ENCODE results near the gene ASAP2.

The ASAP2 gene

DNA sequence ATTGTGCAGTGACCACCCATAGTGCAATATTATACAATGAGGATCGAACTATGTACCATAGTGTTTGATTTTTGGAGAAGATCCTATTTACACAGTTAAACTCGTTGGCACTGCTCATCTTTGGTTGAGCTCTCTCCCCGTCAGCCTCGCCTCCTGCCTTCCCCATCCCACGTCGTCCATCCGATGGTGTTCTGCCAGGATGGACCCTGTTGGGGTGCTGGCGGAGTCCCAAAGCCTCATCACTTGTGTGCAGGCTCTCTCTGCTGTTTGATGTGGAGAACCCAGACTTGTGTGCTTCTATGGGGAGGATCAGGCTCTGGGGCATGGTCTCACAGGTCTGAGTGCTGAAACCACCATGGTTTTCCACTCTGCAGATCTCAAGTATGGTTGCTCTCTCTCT lies 131.3 kb downstream of the ASAP2 start:
- in situ Hi-C loops (cut with HindIII; ENCODE audit: low sequenced_read_pairs), result no loop called here

DNA sequence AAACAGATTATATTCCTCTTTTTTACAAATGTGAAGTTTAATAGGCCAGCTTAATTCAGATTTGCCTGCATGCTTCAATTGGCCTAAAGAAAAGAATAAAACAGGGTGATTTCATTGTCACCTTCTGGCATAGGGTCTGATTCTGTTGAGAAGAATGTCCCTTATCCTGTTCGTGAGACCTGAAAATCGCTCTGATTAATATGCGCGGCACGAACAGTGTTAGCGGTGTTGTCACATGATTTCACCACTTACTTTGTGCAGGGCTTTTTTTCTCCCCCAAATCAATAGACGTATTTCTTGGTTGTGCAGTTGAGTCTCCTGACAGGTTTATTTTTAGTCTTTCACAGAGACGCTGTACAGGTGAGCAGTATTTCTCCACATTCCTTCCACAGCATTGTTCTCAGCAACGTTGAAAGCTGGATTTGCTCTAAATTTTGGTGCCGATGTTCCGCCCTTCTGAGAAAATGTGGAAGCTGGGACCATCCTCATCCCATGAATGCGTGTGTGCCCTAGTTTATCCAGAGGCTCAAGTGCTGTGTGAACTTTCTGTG lies 134.8 kb downstream of the ASAP2 start:
- in situ Hi-C loops (cut with HindIII; ENCODE audit: low sequenced_read_pairs), result no loop called here

DNA sequence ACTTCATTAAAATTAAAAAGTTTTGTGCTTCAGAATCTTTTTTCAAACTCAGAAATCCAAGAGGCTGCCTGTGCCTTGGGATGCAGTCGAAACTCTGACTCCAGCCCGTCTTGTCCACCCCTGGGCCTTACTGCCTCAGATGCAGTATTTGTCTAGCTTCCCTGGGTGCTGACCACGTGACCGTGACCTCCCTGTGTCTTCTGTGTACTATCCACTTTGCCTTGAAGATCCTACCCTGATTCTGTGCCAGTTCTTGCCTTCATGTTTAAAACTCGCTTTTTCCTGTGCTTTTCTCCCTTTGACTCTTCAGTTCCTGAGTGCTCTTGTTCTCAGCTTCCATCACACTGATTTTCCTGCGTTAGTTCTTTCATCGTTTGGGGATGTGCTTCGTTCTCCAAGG lies 136.0 kb downstream of the ASAP2 start:
- in situ Hi-C loops (cut with HindIII; ENCODE audit: low sequenced_read_pairs), result no loop called here

DNA sequence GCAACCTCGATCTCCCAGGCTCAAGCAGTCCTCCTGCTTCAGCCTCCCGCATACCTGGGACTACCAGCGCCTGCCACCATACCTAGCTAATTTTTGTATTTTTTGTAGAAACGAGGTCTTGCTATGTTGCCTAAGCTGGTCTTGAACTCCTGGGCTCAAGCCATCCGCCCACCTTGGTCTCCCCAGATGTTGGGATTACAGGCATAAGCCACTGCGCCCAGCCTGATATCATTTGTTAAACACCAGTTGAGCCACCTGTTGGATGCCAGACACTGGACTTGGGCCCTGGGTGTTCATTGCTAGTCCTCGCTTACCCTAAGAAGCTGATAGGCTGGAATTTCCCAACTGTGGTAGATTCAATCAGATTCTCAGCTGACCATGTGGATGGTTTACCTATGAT lies 136.9 kb downstream of the ASAP2 start:
- in situ Hi-C loops (cut with HindIII; ENCODE audit: low sequenced_read_pairs), result no loop called here

DNA sequence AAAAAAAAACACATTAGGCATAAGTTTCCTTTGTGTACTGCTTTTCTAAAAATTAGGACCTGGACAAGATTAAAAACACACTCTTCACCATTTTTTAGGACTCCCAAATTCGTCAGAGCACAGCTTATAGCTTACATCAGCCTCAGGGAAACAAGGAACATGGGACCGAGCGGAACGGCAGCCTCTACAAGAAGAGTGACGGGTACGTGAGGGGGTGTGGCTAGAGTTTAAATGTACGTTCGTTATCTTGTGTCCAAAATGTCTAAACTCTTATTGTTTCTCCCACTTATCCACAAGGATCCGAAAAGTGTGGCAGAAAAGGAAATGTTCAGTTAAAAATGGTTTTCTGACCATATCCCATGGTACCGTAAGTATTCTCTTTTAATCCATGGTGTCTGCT lies 137.8 kb downstream of the ASAP2 start:
- in situ Hi-C loops (cut with HindIII; ENCODE audit: low sequenced_read_pairs), result no loop called here

DNA sequence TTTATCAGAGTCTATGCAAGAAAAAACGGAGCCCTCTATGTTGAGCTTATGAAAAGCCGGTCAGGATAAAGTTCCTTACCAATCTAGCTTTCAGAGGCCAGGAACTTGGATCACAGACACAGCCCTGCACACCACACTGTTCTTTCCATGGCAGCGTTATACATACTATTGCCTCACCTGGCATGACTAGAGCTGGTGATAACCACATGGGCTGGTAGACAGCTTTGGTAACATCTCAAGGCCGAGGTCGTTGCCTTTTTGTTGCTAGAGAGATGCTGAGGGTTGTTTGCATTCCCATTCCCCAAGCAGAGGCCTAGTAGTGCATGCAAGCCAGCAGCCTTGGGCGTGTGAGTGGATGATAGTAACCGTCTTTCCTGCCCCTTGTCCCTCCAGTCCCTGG lies 138.7 kb downstream of the ASAP2 start:
- in situ Hi-C loops (cut with HindIII; ENCODE audit: low sequenced_read_pairs), result no loop called here

DNA sequence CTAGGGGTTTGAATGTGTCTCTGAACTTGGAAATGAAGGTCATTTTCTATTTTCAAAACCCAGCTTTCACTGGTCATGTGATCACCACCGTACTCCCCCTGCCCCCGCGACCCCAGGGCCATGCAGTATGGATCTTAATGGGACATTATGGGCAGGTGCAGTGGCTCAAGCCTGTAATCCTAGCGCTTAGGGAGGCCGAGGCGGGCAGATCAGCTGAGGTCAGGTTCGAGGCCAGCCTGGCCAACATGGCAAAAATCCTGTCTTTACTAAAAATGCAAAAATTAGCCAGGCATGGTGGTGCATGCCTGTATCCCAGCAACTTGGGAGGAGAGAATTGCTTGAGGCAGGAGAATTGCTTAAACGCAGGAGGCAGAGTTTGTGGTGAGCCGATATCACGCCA lies 139.4 kb downstream of the ASAP2 start:
- in situ Hi-C loops (cut with HindIII; ENCODE audit: low sequenced_read_pairs), result no loop called here

DNA sequence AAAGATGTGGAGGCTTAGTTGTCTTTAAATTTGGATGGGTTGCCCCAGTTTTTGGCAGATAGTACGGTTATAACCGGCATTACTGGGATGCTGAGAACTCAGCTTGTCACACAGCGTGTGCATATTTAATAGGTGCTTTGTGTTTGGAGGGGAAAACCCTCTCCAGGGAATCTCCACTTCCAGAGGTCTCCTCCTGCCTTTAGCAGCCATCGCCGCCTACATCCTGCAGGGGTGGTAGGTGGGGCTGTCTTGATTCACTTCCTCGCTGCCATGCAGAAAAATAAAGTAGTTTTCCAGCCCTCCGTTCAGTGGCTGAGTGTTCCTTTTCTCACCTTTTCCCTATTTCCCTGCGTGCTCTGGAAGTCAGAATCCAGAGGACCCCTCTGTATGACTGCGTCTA lies 140.3 kb downstream of the ASAP2 start:
- in situ Hi-C loops (cut with HindIII; ENCODE audit: low sequenced_read_pairs), result no loop called here

DNA sequence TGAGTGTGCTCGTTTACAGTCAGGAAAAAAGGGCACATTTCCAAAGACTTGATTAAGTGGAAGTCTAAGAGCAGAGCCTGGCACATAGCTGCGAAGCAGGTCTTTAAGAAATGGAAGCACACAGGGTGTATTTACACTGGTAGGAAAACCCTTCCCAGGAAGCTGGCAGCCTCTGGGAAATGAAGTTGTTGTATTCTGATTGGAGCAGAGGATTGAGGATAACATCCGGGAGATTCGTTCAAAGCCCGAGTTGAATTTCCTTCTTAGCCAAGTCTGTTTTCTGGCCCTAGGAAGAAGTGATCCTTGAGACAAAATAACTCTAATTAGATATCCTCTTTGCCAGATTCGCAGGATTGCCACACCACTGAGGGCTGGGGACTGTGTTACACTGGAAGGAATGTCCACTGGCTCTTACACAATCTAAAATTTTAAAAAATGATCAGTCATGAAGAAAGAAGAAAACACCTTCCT lies 140.8 kb downstream of the ASAP2 start:
- in situ Hi-C loops (cut with HindIII; ENCODE audit: low sequenced_read_pairs), result no loop called here

DNA sequence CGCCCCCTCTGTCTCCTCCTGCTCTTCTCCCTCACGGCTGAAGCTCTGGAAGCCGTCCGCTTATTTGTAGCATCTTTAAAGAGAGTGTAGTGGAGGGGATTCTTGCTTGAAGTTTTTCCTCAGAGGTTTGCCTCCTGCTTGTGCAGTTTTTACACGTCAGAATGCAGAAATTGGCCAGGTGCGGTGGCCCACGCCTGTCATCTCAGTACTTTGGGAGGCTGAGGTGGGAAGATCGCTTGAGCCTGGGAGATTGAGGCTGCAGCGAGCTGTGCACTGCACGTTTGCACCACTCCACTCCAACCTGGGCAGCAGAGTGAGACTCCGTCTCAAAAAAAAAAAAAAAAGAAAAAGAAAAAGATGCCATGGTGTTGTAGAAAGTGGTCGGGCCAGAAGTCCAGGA lies 147.7 kb downstream of the ASAP2 start:
- in situ Hi-C loops (cut with HindIII; ENCODE audit: low sequenced_read_pairs), result no loop called here

DNA sequence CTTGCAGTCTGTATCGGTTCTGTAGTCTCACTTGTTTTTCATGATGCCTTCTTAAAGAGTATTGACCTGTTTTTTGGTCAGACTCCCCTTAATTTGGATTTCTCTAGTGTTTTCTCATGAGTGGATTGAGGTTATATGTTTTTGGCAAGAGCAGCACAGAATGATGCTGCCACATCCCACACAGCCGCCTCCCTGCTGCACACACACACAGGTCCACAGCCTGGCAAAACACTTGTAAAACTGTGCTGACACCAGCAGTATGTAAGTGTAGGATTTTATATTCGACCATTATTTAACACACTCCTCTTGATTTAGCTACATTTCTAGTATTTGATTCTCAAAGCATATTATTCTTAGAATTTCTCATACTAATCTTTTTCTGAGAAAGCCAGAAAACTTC lies 148.7 kb downstream of the ASAP2 start:
- in situ Hi-C loops (cut with HindIII; ENCODE audit: low sequenced_read_pairs), result no loop called here

DNA sequence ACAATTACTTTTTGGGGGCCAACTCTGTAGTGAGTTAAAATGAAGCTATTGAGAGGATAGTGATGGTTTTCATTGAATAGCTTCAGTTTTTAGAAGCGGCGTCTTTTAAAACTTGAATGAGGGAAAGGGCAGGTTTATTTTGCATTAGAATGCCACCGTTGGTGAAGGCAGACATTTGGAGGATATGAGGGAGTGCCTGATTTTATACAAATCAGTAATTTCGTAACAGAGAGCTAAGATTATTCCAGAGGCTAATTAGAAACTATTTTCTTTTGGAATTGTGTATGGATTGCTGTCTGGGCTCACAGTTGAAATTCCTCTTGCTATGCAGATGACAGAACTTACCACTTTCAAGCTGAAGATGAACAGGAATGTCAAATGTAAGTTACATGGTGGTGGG lies 149.1 kb downstream of the ASAP2 start:
- in situ Hi-C loops (cut with HindIII; ENCODE audit: low sequenced_read_pairs), result no loop called here

DNA sequence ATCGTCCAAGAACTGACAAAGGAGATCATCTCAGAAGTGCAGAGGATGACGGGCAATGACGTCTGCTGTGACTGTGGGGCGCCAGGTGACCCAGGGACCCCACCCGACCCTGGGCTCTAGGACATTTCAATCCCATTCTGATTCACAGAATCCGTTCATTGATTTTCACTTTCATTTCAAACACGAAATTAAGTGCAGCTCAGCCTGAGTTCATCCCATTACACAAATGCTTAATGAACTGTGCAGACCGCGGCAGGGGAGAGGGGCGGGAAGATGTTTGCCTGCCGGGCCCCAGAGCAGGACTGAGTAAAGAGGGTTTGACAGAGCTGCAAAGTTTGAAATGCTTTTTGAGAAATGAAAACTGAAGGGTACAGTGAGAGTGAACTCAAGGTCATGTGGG lies 149.6 kb downstream of the ASAP2 start:
- in situ Hi-C loops (cut with HindIII; ENCODE audit: low sequenced_read_pairs), result no loop called here

DNA sequence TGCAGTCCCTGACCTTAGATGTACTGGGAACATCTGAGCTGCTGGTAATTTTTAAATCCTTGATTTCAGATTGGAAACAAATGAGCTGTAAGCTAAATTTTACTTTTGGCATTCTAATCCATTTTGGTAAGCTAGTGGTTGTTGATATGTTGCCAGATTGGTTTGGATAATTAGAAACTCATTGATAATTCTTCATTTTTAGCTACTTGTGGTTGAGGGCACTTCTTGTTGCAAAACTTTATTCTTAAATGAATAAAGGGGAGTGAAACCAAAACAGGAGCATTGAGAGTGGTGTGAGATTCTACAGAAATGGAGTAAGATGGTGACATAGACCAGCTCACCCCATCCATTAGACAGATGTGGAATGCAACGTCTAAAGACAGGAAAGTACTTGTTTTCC lies 152.2 kb downstream of the ASAP2 start:
- in situ Hi-C loops (cut with HindIII; ENCODE audit: low sequenced_read_pairs), result no loop called here

DNA sequence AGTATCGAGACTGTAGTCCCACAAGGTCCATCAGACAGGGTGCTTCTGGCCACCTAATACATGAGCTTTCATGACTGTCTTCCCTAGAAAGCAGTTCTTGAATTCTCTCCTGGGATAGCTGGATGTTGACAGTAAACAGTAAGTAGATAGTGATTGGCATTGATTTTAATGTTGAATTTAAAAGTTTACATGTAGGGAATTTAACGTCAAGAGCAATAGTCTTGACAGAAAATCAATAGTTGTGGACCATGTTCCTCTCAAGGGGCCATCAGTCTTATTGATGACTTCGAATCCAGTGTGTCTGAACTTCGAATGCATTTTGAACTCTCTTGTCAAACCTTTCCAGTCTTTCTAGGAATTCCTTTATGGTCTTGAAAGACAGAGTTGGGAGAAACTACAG lies 152.9 kb downstream of the ASAP2 start:
- in situ Hi-C loops (cut with HindIII; ENCODE audit: low sequenced_read_pairs), result no loop called here

DNA sequence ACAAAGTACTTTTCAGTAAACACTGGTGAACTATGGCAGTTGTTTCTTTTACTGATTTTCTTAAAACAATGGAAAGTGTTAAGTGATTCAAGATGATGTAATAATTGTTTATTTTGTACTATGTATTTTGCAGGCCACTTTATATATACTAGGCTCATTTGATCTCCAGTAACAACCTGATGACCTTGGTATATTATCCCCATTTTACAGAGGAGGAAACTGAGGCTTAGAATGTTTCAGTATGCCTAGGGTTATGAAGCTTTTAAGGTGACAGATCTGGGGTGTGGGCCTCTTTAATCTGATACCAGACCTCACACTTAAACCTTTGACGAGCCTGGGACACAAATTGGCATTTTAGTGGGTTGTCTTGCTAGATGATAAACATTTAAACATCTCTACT lies 153.5 kb downstream of the ASAP2 start:
- in situ Hi-C loops (cut with HindIII; ENCODE audit: low sequenced_read_pairs), result no loop called here

DNA sequence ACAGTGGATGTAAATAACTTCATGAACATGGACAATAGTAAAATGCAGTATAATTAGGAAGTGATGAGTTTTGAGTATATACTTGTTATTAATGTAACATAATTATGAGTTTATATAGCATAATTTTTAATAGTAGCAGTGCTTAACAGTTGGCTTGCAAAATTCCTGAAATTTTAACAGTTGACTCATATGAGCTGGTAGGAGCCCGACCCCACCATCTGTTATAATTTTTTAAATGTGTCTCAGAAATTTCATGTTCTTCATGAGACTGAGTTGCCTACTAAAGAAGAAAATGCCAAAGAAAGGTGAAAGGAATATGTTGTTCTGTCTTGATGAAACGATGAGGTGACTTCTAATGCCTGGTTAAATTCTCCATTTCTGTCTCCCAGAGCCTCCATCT lies 154.1 kb downstream of the ASAP2 start:
- in situ Hi-C loops (cut with HindIII; ENCODE audit: low sequenced_read_pairs), result no loop called here

DNA sequence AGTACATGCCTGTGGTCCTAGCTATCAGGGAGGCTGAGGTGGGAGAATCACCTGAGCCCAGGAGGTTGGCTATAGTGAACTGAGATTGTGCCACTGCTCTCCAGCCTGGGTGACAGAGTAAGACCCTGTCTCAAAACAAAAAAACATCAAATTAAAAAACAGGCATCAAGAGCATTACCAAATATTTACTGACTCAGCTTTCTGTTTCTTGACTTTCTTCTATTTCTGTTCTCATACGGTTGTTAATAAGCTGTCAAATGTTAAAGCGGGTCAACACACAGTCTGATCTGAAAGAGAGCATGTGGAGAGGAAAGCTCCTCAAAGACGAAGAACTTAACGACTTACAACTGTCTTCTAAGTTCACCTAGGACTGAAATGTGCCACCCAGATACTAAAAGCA lies 157.8 kb downstream of the ASAP2 start:
- in situ Hi-C loops (cut with HindIII; ENCODE audit: low sequenced_read_pairs), result no loop called here

DNA sequence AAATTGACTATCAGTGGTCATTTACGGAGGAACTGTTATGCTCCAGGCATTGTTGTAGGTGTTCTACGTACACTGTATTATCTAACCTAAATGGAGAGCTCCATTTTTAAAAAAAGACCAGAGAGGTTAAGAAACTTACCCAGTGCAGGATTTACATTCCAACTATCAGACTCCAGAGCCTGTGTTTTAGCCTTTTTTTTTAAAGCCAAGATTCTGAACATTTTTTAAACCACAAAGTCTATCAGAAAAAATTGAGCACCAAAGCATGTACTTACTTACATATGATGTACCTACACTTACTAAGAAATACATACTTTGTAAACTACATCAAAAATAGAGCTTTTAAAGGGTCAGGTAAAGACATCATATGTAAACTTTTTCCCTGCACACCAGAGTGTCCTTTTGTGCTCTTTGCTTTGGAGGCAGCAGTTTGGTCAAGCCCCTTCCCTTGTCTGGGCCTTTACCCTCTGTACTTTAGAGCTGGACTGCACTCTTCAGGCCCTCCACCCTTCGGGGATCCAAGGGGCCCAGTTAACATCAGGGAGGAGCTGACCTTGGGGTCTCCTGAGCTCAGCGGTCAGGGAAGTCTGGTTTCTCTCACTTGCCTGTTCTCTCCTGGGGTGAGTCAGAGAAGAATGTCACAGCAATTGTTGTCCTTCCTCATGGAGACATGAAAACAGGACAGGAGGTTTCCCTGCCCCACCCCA lies 158.3 kb downstream of the ASAP2 start:
- in situ Hi-C loops (cut with HindIII; ENCODE audit: low sequenced_read_pairs), result no loop called here

DNA sequence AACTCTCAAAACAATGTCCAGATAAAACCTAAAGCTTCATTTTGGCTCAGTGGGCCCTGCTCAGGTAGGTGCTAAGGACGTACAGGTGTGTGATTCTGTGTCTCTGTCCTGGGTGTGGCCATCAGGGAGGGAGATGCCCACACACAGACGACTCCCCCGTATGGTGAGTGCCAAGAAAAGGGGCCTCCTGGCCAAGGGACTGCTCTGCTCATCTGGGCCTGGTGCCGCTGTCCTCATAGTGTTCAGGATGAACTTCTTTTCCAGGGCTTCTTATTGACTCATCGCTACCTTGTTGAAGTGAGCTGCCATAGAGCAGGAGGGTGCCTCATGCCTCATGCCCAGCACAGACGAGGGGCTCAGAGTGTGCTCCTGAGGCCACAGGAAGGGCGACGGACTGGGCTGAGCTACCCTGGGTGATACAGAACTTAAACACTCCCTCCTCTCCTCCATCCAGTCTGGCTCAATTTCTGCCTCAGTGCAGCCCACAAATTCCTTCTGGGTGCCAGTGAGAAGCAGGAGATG lies 158.9 kb downstream of the ASAP2 start:
- in situ Hi-C loops (cut with HindIII; ENCODE audit: low sequenced_read_pairs), result no loop called here

DNA sequence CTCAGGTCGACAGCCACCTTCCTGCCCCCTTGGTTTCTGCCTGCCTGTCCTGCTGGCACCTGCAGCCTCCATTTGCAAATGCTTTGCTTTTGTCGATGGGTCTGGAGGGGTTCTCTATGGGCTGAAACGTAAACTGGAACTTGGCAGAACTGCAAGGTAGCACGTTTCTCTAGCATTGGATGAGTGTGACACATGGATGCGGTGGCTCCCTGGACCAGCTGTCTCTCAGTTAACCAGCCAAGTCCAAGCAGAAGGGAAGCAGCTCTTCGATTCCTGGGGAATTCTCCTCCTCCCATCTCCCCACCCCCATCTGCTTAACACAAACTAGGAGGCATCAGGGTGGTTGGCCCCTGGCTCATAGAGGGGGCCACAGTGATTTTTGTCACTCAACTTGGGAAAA lies 159.4 kb downstream of the ASAP2 start:
- in situ Hi-C loops (cut with HindIII; ENCODE audit: low sequenced_read_pairs), result no loop called here

DNA sequence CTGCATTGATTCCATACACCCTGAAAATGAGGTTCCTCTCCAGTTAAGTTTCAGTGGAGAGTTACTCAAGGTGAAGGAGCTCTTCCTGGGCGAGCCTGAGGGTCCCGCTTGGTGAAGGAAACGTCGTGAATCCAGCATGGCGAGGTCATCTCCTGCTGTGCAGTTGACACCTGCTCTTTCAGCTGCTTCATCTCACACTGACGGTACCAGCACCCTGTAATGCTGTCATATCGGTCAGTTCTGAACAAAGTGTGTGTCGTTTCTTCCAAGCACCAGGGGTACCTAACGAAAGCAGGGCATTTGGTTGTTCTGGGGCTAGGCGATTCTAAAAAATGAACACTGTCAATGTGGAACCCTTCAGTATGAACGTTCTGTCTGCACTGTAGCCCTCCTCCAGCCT lies 164.1 kb downstream of the ASAP2 start:
- in situ Hi-C loops (cut with HindIII; ENCODE audit: low sequenced_read_pairs), result no loop called here

DNA sequence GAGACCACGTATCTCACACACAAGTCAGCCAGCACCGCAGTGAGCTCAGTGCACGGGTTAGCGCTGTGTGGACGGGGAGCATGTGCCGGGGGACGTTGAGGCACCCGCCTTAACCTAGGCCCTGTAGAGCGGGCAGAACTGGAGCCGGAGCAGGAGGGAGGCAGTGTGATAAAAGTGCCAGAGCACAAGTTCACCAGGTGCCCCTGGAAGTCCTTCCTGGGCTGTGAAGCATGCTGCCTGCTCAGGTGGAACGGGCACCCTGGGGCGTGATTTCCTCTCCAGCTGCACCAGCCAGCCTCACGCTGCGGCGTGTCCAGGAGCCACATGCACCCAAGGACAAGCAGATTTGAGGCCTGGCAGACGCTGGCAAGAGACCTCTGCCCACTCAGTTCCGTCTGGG lies 166.4 kb downstream of the ASAP2 start:
- in situ Hi-C loops (cut with HindIII; ENCODE audit: low sequenced_read_pairs), result no loop called here
